ENCODE measurements around the gene C2orf49.
"Not testable (repeated sequence)": the region's sequence is repeated elsewhere in the genome, so short reads cannot be mapped to it uniquely, and the experiment has no call there.

C2orf49 gene

DNA sequence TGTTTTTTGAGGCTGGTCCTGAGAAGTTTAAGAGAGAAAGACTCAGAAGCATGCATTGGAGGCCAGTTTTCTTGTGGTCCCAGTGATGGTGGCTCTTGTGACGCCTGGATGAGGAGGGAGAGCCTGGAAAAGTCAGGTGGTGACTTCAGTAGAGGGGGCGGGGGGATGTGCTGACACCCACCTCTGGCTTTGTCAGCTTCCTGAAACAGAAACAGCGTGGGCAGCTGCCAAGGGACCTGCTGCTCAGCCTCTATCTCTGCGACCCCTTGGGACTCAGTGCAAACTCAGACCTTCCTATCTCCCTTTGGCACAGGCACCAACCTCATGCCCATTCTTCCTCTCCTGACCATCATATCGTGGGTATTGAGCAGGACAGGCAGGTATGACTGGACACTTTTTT lies 14.2 kb upstream of the C2orf49 start:
- FAIRE-seq (no peak), DNase-seq (ENCODE audit: insufficient read length) (no peak)
- TF ChIP-seq POLR2A (IDR thresholded peaks at IDR 0.05; ENCODE audit: low read depth, low read length) (no peak), POLR2AphosphoS5 (IDR thresholded peaks at IDR 0.05; ENCODE audit: low read depth, low read length) (no peak), TAF1 (IDR thresholded peaks at IDR 0.05; ENCODE audit: borderline replicate concordance, low read depth, low read length) (no peak)

DNA sequence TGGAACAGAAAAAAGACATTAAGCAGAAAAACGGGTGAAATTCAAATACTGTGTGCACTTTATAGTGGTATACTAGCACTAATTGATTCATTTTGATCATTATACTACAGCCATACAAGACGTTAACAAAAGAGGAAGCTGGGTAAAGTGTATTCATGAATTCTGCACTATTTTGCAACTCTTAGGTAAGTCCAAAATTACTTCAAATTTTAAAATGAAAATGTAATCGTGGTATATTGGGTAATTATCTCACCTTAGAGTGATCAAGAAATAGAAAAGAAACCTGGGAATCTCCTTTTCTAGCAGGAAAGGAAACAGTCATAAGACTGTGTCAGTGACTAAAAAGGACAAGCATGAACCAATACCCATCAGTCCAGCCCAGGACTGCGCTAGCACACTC lies 13.2 kb upstream of the C2orf49 start:
- DNase-seq (ENCODE audit: insufficient read length) (no peak), FAIRE-seq (no peak)
- TF ChIP-seq POLR2A (IDR thresholded peaks at IDR 0.05; ENCODE audit: low read depth, low read length): no peak
- TF ChIP-seq TAF1 (IDR thresholded peaks at IDR 0.05; ENCODE audit: borderline replicate concordance, low read depth, low read length): no peak
- TF ChIP-seq POLR2AphosphoS5 (IDR thresholded peaks at IDR 0.05; ENCODE audit: low read depth, low read length): no peak

DNA sequence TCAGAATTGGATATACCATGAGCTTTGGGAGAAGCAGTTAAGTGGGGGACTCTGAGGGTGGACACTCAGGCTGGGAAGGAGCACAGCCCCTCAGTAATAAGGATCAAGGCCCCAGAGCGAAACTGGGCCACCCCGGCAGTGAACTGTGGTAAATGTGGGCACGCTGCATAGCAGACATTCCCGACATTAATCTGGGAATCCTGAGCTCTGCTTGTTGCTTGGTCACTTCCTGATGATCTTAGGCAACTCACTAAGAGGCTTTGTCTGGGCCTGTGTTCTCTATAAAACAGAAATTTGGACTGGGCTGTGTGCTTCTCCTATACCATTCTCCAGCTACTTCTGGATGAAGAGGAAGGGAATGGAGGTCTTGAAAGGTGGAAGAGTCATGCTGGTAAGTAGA lies 12.6 kb upstream of the C2orf49 start:
- no peak for FAIRE-seq
- TF ChIP-seq TAF1 (IDR thresholded peaks at IDR 0.05; ENCODE audit: borderline replicate concordance, low read depth, low read length) (no peak), POLR2A (IDR thresholded peaks at IDR 0.05; ENCODE audit: low read depth, low read length) (no peak)
- no peak for DNase-seq (ENCODE audit: insufficient read length)

DNA sequence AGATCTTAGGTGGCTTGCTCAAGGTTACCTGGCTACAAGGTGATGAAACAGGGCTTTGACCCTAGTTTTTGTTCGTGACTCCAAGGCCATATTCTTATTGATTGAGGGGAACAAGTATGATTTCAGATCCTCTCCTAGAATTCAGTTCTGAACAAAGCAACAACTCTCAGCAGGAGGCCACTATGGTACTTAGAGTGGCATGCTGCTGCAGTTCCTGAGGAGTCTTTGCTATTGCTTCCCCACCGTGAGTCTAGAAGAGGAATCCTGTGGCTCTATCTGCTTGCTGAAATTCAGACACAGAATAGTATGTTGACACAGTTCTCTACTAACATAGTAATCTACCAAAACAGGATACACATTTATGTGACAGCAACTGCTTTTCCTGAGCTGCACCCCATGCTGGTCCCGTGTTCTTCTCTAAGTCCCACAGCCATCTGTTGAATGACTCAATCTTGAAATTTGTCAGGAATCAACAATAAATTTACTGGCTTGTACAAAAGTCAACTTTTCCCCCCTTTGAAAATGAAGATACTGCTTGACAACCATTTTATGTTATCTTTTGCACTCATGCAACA lies 11.9 kb upstream of the C2orf49 start:
- DNase-seq (ENCODE audit: insufficient read length) (no peak), FAIRE-seq (no peak)
- TF ChIP-seq TAF1 (IDR thresholded peaks at IDR 0.05; ENCODE audit: borderline replicate concordance, low read depth, low read length) (no peak), POLR2AphosphoS5 (IDR thresholded peaks at IDR 0.05; ENCODE audit: low read depth, low read length) (no peak), POLR2A (IDR thresholded peaks at IDR 0.05; ENCODE audit: low read depth, low read length) (no peak)

DNA sequence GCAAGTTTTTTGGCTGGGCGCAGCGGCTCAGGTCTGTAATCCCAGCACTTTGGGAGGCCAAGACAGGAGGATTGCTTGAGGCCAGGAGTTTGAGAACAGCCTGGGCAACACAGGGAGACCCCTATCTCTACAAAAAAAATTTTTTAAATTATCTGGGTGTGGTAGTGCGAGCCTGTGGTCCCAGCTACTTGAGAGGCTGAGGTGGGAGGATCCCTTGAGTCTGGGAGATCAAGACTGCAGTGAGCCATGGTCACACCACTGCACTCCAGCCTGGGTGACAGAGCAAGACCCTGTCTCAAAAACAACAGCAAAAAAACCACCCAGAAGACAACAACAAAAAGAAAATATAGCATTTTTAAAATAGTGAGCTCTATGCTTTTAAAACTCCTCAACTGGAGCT lies 10.1 kb upstream of the C2orf49 start:
- not testable (repeated sequence) for FAIRE-seq; DNase-seq (ENCODE audit: insufficient read length)

DNA sequence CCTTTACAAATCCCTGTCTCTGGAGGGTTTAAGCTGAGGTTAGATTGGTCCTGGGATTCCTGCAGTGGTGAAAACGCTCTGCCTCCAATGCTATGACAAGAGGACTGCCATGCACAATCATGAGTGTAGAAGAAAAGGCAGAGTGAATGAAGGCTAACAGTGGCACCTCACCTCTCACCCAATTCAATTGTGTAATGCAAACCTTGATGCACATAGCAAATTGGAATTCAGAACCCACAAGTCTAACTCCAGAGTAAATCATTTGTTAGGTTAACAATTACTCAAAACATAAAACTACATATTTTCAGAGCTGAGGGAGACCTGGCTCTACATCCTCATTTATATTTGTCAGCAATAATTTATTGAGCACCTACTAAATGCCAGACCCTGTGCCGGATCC lies 9.7 kb upstream of the C2orf49 start:
- DNase-seq (ENCODE audit: insufficient read length) (no peak), FAIRE-seq (no peak)
- no peak for TF ChIP-seq POLR2AphosphoS5 (IDR thresholded peaks at IDR 0.05; ENCODE audit: low read depth, low read length)
- no peak for TF ChIP-seq TAF1 (IDR thresholded peaks at IDR 0.05; ENCODE audit: borderline replicate concordance, low read depth, low read length)
- no peak for TF ChIP-seq POLR2A (IDR thresholded peaks at IDR 0.05; ENCODE audit: low read depth, low read length)

DNA sequence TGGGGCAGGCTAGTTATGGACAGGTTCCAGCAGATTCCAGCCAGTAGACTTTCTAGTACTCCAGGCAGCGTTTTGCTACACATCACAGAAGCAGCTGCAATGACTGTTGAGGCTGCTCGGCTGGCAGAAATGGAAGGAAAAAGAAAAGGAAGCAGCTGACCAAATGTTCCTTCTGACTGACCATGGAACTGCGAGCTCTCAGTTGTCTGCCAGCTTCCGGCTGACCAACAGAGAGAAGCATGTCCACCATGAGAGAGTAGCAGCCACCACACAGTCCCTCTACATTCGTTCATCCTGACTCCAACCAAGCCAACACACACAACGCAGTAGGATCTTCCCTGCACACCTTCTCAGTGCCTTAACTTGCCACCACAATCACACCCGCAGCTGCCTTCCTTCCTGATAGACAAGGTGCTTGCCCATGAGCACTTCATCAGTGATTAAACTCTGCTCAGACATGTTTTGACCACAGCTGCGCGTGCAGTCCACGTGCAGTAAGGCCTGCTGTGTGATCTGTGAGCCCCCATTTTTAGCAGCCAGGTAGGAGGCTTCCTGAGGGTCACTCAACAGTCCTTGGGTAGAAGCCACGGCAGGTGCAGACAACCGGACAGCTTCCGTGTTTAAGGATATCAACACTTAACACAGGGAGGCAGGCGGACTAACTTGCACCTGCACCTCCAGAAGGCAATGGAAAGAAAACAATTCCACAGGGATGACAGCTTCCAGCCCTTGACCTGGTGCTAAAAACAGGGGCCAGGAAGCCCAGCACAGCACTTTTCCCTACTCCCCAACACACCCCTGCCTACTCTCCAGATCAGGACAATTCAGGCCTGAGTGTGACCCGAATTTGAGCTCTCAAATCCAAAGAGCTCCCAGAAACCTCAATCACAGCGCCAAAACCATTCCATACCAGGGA lies 8.8 kb upstream of the C2orf49 start:
- no peak for DNase-seq (ENCODE audit: insufficient read length)
- peak; percentile 32; the same call in 1 of the 2 replicates for TF ChIP-seq POLR2AphosphoS5 (IDR thresholded peaks at IDR 0.05; ENCODE audit: low read depth, low read length)
- TF ChIP-seq POLR2A (IDR thresholded peaks at IDR 0.05; ENCODE audit: low read depth, low read length): peak; percentile 52; the same call in 1 of the 2 replicates
- 0 out of 2 replicates have a peak, but pooled peaks have one; percentile 29 for TF ChIP-seq TAF1 (IDR thresholded peaks at IDR 0.05; ENCODE audit: borderline replicate concordance, low read depth, low read length)
- peak; percentile 14 for FAIRE-seq

DNA sequence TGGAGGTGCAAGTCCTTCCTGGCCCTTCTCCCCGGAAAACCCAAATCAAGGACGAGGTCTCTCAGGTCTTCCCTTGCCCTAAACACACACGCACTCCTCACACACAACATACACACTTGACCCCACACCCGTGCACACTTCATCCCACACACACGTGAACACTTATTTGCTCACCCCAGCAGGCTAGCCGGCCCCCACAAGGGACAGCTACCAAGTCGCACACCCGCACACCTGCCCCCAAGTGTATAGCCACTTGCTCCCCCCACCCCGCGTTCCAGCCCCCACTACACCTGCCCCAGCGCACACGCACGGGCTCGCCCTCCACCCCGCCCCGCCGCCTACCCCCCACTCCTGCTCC lies 8.2 kb upstream of the C2orf49 start:
- FAIRE-seq (peak; percentile 71), DNase-seq (ENCODE audit: insufficient read length) (no peak)
- TF ChIP-seq POLR2A (IDR thresholded peaks at IDR 0.05; ENCODE audit: low read depth, low read length) (no peak), TAF1 (IDR thresholded peaks at IDR 0.05; ENCODE audit: borderline replicate concordance, low read depth, low read length) (no peak), POLR2AphosphoS5 (IDR thresholded peaks at IDR 0.05; ENCODE audit: low read depth, low read length) (no peak)

DNA sequence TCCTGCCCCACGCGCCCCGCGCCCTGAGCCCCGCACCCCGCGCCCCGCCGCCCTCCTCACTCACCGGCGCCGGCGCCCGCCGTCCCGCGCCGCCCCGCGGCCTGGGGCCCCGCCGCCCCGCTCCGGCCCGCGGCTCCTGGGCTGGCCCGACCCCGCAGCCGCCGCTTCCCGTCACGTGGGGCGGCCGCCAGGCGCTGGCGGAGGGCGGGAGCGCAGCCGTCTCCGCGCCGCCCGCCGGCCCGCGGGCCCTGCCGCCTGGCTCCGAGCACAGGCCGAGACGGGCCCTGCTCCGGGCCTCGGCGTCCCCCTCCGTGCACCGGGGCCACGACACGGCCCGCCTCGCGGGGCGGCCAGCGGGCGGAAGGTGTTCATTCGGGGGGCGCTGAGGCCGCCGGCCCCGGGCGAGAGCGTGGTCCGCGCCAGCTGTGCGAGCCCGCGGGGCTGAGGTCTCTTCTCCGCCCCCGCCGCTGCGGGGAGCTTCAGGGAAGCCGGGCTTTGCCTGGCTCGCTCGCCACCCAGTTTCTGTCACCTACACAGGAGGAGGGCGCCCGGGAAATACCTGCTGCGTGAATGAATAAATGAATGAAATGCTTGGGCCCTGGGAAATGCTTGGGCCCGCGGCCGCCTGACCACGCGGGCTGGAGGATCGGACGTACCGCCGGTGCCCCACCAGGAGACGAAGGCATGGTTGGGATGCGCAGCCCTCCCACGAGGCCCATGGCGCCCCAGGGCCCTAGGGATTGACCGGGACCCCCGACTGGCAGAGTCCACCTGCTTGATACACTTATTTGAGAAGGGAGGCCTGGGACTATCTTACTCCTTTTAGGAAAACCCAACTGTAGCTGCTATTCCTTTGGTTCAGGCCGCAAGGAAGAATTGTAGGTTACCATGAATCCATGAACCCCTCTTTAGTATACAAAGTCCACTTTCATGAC lies 7.5 kb upstream of the C2orf49 start, which contains the start of gene TGFBRAP1:
TSS of gene TGFBRAP1 (minus strand) at position 175 of the 935 bp plus-strand sequence. CDS start 21,434 bp downstream, outside the sequence.
- TF ChIP-seq POLR2A (IDR thresholded peaks at IDR 0.05; ENCODE audit: low read depth, low read length): peak; percentile 70; the same call in 1 of the 2 replicates
- no peak; the same call in 1 of the 2 replicates for TF ChIP-seq POLR2AphosphoS5 (IDR thresholded peaks at IDR 0.05; ENCODE audit: low read depth, low read length)
- DNase-seq (ENCODE audit: insufficient read length) (peak; percentile 50), FAIRE-seq (no peak)

DNA sequence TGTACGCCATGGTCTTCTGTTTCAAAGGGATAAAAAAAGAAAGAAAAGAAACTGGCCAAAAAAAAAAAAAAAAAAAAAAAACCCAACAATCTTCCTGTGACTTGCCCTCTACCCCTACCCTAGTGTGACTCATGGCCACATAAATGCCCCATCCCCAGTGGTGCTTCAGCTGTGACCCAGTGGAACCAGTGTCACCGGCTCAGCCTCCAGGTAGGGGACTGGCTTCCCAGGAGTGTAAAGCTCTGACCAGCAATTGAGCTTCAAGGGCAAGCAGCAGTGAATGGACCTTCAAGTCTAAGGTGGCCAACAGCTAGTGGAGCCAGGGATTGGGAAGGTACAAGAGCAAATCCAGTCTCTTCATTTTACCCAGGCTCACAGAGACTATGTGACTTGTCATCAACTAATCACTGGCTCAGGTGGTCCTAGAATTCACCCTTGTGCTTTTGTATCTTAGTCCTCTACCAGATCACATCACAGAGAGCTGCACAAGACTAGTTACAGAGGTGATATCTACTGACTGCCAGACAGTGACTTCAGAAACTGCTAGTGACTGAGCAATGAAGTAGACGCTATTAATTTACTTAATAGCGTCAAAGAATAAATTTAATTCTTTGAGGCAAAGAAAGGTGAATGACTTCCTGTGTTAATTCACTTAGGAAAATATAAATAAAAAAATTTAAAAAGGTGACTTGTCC lies 6.5 kb upstream of the C2orf49 start:
- no peak for TF ChIP-seq POLR2A (IDR thresholded peaks at IDR 0.05; ENCODE audit: low read depth, low read length)
- no peak for TF ChIP-seq POLR2AphosphoS5 (IDR thresholded peaks at IDR 0.05; ENCODE audit: low read depth, low read length)
- TF ChIP-seq TAF1 (IDR thresholded peaks at IDR 0.05; ENCODE audit: borderline replicate concordance, low read depth, low read length): no peak
- DNase-seq (ENCODE audit: insufficient read length) (no peak), FAIRE-seq (peak; percentile 73)

DNA sequence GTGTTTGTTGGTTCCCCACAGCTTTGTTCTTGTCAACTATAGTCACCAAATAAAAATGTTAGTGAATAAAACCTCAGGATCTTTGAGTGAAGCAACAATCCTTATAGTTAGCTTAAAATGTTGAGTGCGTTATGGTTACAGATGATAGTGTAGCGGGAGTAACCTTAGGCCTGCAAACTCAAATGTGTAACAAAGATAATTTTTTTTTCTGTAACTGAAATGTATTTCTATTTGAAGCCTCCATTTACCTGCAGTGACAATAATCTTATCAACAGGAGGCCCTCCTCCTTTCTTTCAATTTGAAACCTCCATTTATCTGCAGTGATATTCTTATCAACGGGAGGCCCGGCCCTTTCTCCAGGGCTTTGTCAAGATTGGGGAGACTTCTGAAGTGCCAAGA lies 3.1 kb upstream of the C2orf49 start:
- FAIRE-seq: no peak
- no peak for TF ChIP-seq POLR2AphosphoS5 (IDR thresholded peaks at IDR 0.05; ENCODE audit: low read depth, low read length)
- TF ChIP-seq POLR2A (IDR thresholded peaks at IDR 0.05; ENCODE audit: low read depth, low read length): no peak
- TF ChIP-seq TAF1 (IDR thresholded peaks at IDR 0.05; ENCODE audit: borderline replicate concordance, low read depth, low read length): no peak
- DNase-seq (ENCODE audit: insufficient read length): no peak

Data from GM12892 (cell line).